Measurements from ENCODE around the gene ALKBH4.

DNA sequence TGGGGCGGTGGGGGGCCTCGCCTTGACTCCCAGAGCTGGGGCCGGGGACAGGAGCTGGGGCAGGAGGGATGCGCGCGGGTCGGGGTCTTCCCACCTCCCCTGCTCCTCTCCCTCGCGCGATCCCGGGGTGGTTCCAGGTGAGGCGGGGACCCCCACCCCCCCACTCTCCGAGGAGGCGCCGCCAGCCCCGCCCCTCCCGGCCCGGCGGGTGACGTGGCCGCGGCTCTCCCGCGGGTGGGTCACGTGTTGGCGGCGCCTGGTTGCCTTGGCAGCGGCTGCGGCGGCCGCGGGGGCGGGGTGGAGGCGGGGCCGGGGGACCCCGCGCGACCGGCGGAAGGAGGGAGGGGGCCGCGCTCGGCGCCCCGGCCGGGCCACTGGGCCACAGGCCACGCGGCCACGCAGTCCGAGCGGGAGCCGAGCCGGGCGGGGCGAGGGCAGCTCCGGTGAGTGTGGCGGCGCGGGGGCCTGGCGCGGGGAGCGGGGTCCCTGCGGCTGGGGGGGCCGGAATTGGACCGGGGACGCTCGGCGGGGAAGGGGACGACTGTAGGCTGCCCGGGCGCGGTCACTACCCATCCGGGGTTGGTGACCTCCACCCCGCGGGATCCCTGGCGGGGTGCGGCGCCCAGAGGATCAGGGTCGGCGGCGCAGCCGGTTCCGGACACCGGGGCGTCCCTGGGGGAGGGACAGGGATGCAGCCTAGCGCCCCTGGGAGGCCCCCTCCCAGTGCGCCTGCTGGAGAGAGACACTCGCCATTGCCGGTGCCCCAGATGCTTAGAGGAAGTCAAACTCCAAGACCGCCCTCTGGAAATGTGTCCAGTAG is 31.2 kb downstream of the ALKBH4 start, which contains the start of gene ORAI2:
- TF ChIP-seq, protein P1, sequence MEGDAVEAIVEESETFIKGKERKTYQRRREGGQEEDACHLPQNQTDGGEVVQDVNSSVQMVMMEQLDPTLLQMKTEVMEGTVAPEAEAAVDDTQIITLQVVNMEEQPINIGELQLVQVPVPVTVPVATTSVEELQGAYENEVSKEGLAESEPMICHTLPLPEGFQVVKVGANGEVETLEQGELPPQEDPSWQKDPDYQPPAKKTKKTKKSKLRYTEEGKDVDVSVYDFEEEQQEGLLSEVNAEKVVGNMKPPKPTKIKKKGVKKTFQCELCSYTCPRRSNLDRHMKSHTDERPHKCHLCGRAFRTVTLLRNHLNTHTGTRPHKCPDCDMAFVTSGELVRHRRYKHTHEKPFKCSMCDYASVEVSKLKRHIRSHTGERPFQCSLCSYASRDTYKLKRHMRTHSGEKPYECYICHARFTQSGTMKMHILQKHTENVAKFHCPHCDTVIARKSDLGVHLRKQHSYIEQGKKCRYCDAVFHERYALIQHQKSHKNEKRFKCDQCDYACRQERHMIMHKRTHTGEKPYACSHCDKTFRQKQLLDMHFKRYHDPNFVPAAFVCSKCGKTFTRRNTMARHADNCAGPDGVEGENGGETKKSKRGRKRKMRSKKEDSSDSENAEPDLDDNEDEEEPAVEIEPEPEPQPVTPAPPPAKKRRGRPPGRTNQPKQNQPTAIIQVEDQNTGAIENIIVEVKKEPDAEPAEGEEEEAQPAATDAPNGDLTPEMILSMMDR (IDR thresholded peaks at IDR 0.05 in 2 of 3, conservative IDR thresholded peaks at IDR 0.05 in 1 of 3; ENCODE audit: control insufficient read depth in 2 of 3, extremely low read depth in 1 of 3, insufficient read depth in 1 of 3, low read depth in 3 of 3, low read length in 3 of 3): 0 out of 6 replicates have a peak, but pooled peaks of 1 of the 3 experiments have one; percentile 2
- TF ChIP-seq TAF1 (IDR thresholded peaks at IDR 0.05; ENCODE audit: borderline replicate concordance, low read depth, low read length) (peak; percentile 25; the same call in 1 of the 2 replicates), POLR2AphosphoS5 (IDR thresholded peaks at IDR 0.05; ENCODE audit: low read length) (peak; percentile 24; the same call in 1 of the 2 replicates), SIX5 (IDR thresholded peaks at IDR 0.05; ENCODE audit: low read depth, low read length, severe bottlenecking) (no peak), SMC3 (IDR thresholded peaks at IDR 0.05; ENCODE audit: borderline replicate concordance, low read length) (no peak), GABPA (IDR thresholded peaks at IDR 0.05; ENCODE audit: low read depth) (no peak), HDAC2 (IDR thresholded peaks at IDR 0.05) (no peak), SIN3A (IDR thresholded peaks at IDR 0.05; ENCODE audit: low read depth, low read length) (no peak), HDAC6 (IDR thresholded peaks at IDR 0.05; ENCODE audit: unreplicated experiment) (no peak)
- TF ChIP-seq, protein P2, sequence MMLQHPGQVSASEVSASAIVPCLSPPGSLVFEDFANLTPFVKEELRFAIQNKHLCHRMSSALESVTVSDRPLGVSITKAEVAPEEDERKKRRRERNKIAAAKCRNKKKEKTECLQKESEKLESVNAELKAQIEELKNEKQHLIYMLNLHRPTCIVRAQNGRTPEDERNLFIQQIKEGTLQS (IDR thresholded peaks at IDR 0.05; ENCODE audit: borderline replicate concordance, extremely low read depth, low read depth, low read length): peak; percentile 80; the same call in 1 of the 2 replicates
- TF ChIP-seq, protein P3, sequence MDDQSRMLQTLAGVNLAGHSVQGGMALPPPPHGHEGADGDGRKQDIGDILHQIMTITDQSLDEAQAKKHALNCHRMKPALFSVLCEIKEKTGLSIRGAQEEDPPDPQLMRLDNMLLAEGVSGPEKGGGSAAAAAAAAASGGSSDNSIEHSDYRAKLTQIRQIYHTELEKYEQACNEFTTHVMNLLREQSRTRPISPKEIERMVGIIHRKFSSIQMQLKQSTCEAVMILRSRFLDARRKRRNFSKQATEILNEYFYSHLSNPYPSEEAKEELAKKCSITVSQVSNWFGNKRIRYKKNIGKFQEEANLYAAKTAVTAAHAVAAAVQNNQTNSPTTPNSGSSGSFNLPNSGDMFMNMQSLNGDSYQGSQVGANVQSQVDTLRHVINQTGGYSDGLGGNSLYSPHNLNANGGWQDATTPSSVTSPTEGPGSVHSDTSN (IDR thresholded peaks at IDR 0.05; ENCODE audit: insufficient replicate concordance, low read depth, low read length): no peak

Measured in GM12878 (cell line).